SK-N-MC (cell line): ENCODE results near the gene KCNJ4.
"Not testable (repeated sequence)": the region's sequence is repeated elsewhere in the genome, so short reads cannot be mapped to it uniquely, and the experiment has no call there.

ENCODE experiments used
- DNase-seq: peaks from one replicate; pipeline ENCODE4 v3.0.0-alpha.2; 2011; ENCODE audit warnings: low read depth, low spot score
- H3K27ac ChIP-seq: fragments of 200-600 bp; sonication (generic); 2 replicates; pipeline ENCODE4 v1.5.1; 2016; ENCODE audit warnings: mixed run types
- H3K36me3 ChIP-seq: fragments of 200-600 bp; sonication (generic); 2 replicates; pipeline ENCODE4 v1.6.1; 2017; ENCODE audit warnings: antibody characterized with exemption, low read length, mixed read lengths; ENCODE audit not compliant: insufficient read depth
- H3K4me3 ChIP-seq: fragments of 200-600 bp; sonication (generic); 2 replicates; pipeline ENCODE4 v1.5.1; 2016
- H3K9ac ChIP-seq: fragments of 200-600 bp; sonication (generic); 2 replicates; pipeline ENCODE4 v1.8.0; 2017; ENCODE audit warnings: mixed run types, mixed read lengths; ENCODE audit not compliant: insufficient read length
- H3K9me3 ChIP-seq: fragments of 200-600 bp; sonication (generic); 2 replicates; pipeline ENCODE4 v1.6.1; 2017; ENCODE audit warnings: low read depth, mild to moderate bottlenecking, antibody characterized with exemption, low read length, moderate library complexity, mixed read lengths
- EZH2 ChIP-seq: fragments of 200-600 bp; sonication (generic); IDR thresholded peaks from one replicate; pipeline ENCODE4 v1.6.1; 2017; ENCODE audit warnings: antibody characterized with exemption
- FOXP2 ChIP-seq: optimal IDR thresholded peaks from 2 replicates; pipeline ENCODE3; 2011; ENCODE audit warnings: mild to moderate bottlenecking, moderate library complexity; ENCODE audit not compliant: insufficient read depth; ENCODE audit errors: extremely low read length, control extremely low read depth
- POLR2AphosphoS5 ChIP-seq: IDR thresholded peaks from 2 replicates; pipeline ENCODE4 v1.6.1; 2012; ENCODE audit warnings: mild to moderate bottlenecking, low read depth, low read length, borderline replicate concordance

KCNJ4 gene

GRCh38 chr22:38404419-38404818 is 50.6 kb downstream of the KCNJ4 start:
- no peaks in the 10 kb centered on the region for H3K36me3 ChIP-seq
- no peak for DNase-seq
- no peak overlapping the region for H3K4me3 ChIP-seq
- H3K9ac ChIP-seq = no peak overlapping the region
- no peak overlapping the region for H3K27ac ChIP-seq
- H3K9me3 ChIP-seq = no peaks in the 10 kb centered on the region
- TF ChIP-seq FOXP2 (no peak), POLR2AphosphoS5 (no peak), EZH2 (no peak)

DNA sequence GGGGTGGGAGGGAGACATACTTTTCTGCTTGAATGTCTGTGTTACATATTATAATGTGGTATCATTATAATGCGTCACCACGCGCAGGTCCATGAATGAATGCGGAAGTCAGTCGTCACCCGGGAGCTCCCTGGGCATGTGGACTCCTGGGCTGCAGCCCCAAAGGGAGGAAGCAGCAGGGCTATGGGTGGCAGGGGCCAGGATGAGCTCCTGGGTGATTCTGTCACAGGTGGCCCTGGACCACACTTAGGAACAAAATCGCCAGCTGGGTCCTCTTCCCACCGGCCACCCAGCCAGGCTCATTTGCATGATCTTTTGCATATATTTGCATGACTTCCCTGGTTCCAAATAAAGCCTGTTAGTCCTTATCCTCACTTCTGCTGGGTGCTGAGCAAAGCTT is 51.2 kb downstream of the KCNJ4 start:
- Histone ChIP-seq H3K4me3 (no peak overlapping the region), H3K27ac (no peak overlapping the region), H3K36me3 (no peaks in the 10 kb centered on the region), H3K9me3 (no peaks in the 10 kb centered on the region), H3K9ac (no peak overlapping the region)
- TF ChIP-seq POLR2AphosphoS5 (no peak), FOXP2 (no peak), EZH2 (no peak)
- DNase-seq = no peak

GRCh38 chr22:38402204-38402603 is 52.8 kb downstream of the KCNJ4 start:
- TF ChIP-seq POLR2AphosphoS5 = no peak
- no peak for TF ChIP-seq FOXP2
- TF ChIP-seq EZH2 = no peak
- Histone ChIP-seq H3K9ac (no peak overlapping the region), H3K9me3 (no peaks in the 10 kb centered on the region), H3K27ac (no peak overlapping the region), H3K36me3 (no peaks in the 10 kb centered on the region), H3K4me3 (no peak overlapping the region)
- DNase-seq = no peak

DNA sequence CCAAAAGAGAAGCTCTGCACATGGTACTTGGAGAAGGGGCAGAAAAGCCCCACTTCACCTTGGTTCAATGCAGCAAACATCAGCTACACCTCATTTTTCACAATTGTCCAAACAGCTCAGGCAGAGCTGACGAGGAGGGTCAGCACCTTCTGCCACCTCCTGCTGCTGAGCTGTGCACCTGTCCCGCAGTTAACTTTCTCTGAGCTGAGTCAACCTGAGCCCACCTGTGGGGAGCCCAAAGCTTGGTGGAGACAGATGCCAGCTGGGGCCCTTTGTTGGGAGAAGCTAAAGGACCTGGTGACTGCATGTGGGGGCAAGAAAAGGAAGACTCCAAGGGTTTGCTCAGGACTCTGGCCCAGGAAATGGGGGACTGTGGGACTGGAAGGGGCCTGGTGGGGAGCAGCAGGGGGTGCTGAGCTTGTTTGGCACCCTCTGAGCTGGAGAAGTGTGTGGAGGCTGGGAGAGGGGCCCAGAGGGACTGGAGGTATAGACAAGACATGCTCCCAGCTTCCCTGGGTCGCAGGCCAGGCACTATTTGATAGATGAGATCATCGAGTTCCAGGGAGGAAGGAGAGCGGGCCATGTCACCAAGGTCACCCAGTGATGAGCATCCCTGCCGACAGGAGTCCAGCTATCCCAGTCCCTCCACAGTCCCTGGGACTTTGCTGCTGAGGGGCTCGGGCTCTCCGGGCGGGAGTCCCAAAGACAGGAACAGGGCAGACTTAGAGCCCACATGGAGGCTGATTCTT is 53.5 kb downstream of the KCNJ4 start:
- no peak for TF ChIP-seq EZH2
- TF ChIP-seq FOXP2 = no peak
- no peak for TF ChIP-seq POLR2AphosphoS5
- Histone ChIP-seq H3K9ac (no peak overlapping the region), H3K36me3 (no peaks in the 10 kb centered on the region), H3K4me3 (peak overlapping the region; percentile 59; the same call in 1 of the 2 replicates), H3K27ac (peak overlapping the region; percentile 83), H3K9me3 (no peaks in the 10 kb centered on the region)
- no peak for DNase-seq

DNA sequence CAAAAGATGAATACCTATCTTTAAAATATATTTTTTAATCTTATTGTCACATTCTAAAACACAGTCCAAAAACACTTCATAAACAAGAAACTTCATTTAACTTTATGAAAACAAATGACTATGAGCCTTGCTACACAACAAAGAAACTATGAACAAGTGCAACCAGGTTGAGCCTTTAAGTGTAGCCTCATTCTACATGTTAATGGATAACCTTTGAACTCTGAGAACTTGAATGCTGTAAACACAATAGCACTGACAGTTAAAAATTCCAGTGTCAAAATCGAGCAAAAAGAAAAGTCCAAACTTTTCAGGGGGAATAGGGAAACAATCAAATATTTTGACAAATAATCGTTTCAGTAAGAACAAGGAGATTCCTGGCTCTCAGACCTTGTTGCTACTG is 54.7 kb downstream of the KCNJ4 start:
- Histone ChIP-seq H3K27ac (peak overlapping the region; percentile 83; the same call in 1 of the 2 replicates), H3K4me3 (peak overlapping the region; percentile 59; the same call in 1 of the 2 replicates), H3K9ac (peak overlapping the region; percentile 37)
- not testable (repeated sequence) for H3K9me3 ChIP-seq, DNase-seq, H3K36me3 ChIP-seq

GRCh38 chr22:38398609-38399461 is 56.2 kb downstream of the KCNJ4 start:
- no peaks in the 10 kb centered on the region for H3K36me3 ChIP-seq
- peak overlapping the region; percentile 91 for H3K4me3 ChIP-seq
- peak overlapping the region; percentile 80 for H3K9ac ChIP-seq
- TF ChIP-seq POLR2AphosphoS5 = peak; percentile 67
- no peak for TF ChIP-seq EZH2
- no peak for TF ChIP-seq FOXP2
- peak overlapping the region; percentile 83 for H3K27ac ChIP-seq
- H3K9me3 ChIP-seq = no peaks in the 10 kb centered on the region
- DNase-seq = no peak

DNA sequence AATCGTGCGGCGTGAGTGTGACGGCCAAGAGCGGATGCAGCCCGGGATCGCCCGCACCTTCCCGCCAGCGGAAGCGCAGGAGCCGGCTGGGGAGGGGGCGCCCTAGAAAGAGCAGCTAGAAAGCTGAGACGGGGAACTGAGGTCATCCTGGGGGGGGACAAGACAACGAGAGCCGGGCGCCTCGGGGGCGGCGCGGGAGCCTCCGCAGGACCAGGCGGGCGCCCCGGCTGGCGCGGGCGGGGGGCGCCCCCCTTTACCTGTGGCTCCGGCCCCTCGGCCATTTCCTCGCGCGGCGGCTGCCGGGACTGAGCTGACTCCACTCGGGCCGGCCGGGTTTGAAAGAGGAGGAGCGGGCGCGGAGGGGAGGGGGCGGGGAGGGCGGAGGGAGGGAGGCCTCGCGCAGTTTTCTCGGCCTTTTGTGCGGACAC is 56.8 kb downstream of the KCNJ4 start:
- H3K9me3 ChIP-seq, H3K27ac ChIP-seq, DNase-seq, H3K36me3 ChIP-seq: not testable (repeated sequence)
- Histone ChIP-seq H3K9ac (peak overlapping the region; percentile 75), H3K4me3 (peak overlapping the region; percentile 91)

DNA sequence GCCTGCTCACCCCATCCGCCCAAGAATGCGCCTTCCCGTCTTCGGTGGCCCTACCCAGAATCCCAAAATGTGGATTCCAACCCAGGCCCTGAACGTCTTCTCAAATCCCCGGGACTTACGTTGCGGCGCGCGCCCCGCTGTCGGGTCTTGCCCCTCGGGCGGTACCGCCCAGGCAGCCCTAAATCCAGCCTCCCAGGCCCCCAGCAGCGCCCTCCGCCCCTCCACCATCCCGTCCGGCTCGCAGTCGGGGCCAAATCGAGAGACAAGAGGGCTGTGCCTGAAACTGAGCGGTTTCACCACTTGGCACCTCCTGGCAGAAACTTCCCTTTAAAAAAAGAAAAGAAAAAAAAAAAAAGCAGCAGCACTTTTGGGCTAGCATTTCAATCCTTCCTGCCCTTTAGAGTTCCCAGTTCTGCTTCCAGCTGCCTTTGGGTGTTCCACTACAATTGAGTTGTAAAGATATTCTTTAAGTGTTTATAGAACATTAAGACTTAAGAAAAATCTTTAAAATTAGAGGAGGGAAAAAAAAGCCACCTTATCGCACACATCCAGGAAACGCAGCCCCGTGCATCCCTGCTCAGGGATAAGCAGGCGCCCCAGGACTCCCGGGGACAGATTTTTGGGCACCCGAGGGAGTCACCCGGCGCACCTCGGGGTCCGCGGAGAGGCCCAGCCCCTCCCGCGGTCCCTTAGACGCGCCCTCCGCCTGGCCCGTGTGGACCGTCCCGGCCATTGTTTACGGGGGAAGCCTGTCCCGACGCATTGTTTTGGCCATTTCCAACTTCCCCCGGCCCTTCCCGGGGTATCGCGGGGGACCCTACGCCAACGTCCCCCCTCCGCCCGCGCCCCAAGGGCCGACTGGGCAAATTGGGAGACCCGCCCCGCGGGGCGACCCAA is 57.6 kb downstream of the KCNJ4 start:
- Histone ChIP-seq H3K36me3 (no peaks in the 10 kb centered on the region), H3K27ac (peak overlapping the region; percentile 86), H3K9ac (peak overlapping the region; percentile 75), H3K9me3 (no peaks in the 10 kb centered on the region), H3K4me3 (peak overlapping the region; percentile 91)
- TF ChIP-seq FOXP2 = no peak
- peak; percentile 64 for TF ChIP-seq POLR2AphosphoS5
- no peak for TF ChIP-seq EZH2
- no peak for DNase-seq

DNA sequence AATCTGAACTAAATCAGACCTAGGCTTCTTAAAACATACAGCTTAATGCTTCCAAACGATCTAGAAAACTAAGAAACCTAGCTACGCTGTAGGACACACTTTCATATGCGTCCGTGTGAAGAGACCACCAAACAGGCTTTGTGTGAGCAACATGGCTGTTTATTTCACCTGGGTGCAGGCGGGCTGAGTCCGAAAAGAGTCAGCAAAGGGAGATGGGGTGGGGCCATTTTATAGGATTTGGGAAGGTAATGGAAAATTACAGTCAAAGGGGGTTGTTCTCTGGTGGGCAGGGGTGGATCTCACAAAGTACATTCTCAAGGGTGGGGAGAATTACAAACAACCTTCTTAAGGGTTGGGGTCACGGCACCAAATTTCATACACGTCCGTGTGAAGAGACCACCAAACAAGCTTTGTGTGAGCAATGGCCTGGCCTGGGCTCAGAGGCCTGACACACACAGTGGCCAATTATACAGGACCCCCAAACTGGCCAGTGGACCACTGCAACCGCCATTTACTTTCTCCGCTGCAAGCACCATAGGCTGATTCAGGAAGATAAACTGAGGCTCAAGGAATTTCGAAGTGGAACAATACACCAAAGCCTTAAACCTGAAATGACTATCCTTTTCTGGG is 58.4 kb downstream of the KCNJ4 start:
- H3K27ac ChIP-seq = peak overlapping the region; percentile 93
- H3K4me3 ChIP-seq = peak overlapping the region; percentile 91
- DNase-seq, H3K9me3 ChIP-seq, H3K36me3 ChIP-seq: not testable (repeated sequence)
- H3K9ac ChIP-seq = peak overlapping the region; percentile 28

GRCh38 chr22:38395944-38396343 is 59.1 kb downstream of the KCNJ4 start:
- not testable (repeated sequence) for H3K9me3 ChIP-seq, DNase-seq, H3K36me3 ChIP-seq
- Histone ChIP-seq H3K4me3 (peak overlapping the region; percentile 91), H3K27ac (peak overlapping the region; percentile 93), H3K9ac (peak overlapping the region; percentile 45)

- Histone ChIP-seq H3K27ac (peak overlapping the region; percentile 93), H3K9ac (peak overlapping the region; percentile 45), H3K4me3 (peak overlapping the region; percentile 91)
- not testable (repeated sequence) for DNase-seq, H3K9me3 ChIP-seq, H3K36me3 ChIP-seq
Observed at GRCh38 chr22:38394929-38395624, 59.9 kb downstream of the KCNJ4 start.
